SU-DHL-6 (cell line): ENCODE data around the gene CTSH.

Experiments used
- EZH2phosphoT487 ChIP-seq: fragments of 200-600 bp; sonication (generic), shearing (Covaris generic); conservative IDR thresholded peaks from 2 replicates; pipeline ENCODE4 v1.6.1; 2018; ENCODE audit warnings: mild to moderate bottlenecking, antibody characterized with exemption, low read length, moderate library complexity, mixed read lengths
- TF ChIP-seq, protein P1 (sequence below): fragments of 200-600 bp; sonication (generic); IDR thresholded peaks from one replicate; pipeline ENCODE4 v1.5.1; 2017; ENCODE audit warnings: antibody characterized with exemption, mild to moderate bottlenecking, low read length, moderate library complexity; ENCODE audit not compliant: insufficient read depth, poor library complexity, severe bottlenecking

DNA sequence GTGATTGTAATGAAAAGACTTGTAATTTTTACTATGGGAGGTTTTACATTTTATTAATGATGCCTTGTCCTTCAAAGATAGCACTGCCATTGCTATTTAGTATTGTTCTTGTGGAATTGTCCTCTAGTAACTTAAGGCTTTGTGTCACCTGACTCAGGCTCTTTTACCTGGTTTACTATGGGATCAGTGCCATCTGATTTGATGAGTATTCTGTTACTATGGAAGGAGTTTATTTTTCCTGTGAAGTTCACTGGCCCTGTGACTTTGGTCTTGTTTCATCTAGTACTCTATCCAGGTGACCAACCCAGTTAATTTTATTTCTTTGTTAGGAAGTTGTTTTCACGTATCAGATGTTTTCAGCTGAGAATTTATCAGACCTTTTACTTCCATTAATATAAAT, 63.2 kb downstream of the CTSH start:
- TF ChIP-seq, protein P1, sequence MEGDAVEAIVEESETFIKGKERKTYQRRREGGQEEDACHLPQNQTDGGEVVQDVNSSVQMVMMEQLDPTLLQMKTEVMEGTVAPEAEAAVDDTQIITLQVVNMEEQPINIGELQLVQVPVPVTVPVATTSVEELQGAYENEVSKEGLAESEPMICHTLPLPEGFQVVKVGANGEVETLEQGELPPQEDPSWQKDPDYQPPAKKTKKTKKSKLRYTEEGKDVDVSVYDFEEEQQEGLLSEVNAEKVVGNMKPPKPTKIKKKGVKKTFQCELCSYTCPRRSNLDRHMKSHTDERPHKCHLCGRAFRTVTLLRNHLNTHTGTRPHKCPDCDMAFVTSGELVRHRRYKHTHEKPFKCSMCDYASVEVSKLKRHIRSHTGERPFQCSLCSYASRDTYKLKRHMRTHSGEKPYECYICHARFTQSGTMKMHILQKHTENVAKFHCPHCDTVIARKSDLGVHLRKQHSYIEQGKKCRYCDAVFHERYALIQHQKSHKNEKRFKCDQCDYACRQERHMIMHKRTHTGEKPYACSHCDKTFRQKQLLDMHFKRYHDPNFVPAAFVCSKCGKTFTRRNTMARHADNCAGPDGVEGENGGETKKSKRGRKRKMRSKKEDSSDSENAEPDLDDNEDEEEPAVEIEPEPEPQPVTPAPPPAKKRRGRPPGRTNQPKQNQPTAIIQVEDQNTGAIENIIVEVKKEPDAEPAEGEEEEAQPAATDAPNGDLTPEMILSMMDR, result no peak
- TF ChIP-seq EZH2phosphoT487, result no peak
